GM19455 (cell line): Measurements from ENCODE around the gene TMEM218.

Experiments
- ATAC-seq: cut with Tn5 transposase; IDR thresholded peaks from one replicate; pipeline ENCODE4 v1.9.1; 2021; ENCODE audit not compliant: unreplicated experiment

The TMEM218 gene

GRCh38 chr11:125078016-125078415 is 33.4 kb downstream of the TMEM218 start:
- ATAC-seq, result no peak

GRCh38 chr11:125076378-125076945 is 35.0 kb downstream of the TMEM218 start:
- no peak for ATAC-seq

GRCh38 chr11:125075900-125076317 is 35.5 kb downstream of the TMEM218 start:
- no peak for ATAC-seq

GRCh38 chr11:125075242-125075625 is 36.2 kb downstream of the TMEM218 start:
- no peak for ATAC-seq

- ATAC-seq, result no peak
Measured at GRCh38 chr11:125074511-125075241, 36.8 kb downstream of the TMEM218 start.

GRCh38 chr11:125073616-125074483 is 37.6 kb downstream of the TMEM218 start:
- ATAC-seq, result no peak

GRCh38 chr11:125072961-125073590 is 38.4 kb downstream of the TMEM218 start:
- no peak for ATAC-seq

GRCh38 chr11:125072218-125072960 is 39.0 kb downstream of the TMEM218 start:
- ATAC-seq, result peak; percentile 86

GRCh38 chr11:125071846-125072217 is 39.6 kb downstream of the TMEM218 start:
- ATAC-seq, result no peak

GRCh38 chr11:125071435-125071834 is 40.0 kb downstream of the TMEM218 start:
- ATAC-seq, result no peak

- ATAC-seq, result peak; percentile 60
Measured at GRCh38 chr11:125070699-125071254, 40.6 kb downstream of the TMEM218 start.

GRCh38 chr11:125069796-125070195 is 41.6 kb downstream of the TMEM218 start:
- no peak for ATAC-seq

GRCh38 chr11:125069008-125069407 is 42.4 kb downstream of the TMEM218 start:
- no peak for ATAC-seq

- ATAC-seq, result no peak
Measured at GRCh38 chr11:125068368-125068767, 43.1 kb downstream of the TMEM218 start.

- no peak for ATAC-seq
Measured at GRCh38 chr11:125064070-125064469, 47.4 kb downstream of the TMEM218 start.

GRCh38 chr11:125063429-125064043 is 47.9 kb downstream of the TMEM218 start:
- peak; percentile 39 for ATAC-seq

- peak; percentile 91 for ATAC-seq
Measured at GRCh38 chr11:125062931-125063428, 48.4 kb downstream of the TMEM218 start, which contains the start of gene SLC37A2. Gene SLC37A2, plus strand, starts transcription at chr11:125063305. Its CDS starts 63 bp downstream, at chr11:125063368.

- ATAC-seq, result no peak
Measured at GRCh38 chr11:125062218-125062930, 49.1 kb downstream of the TMEM218 start.

GRCh38 chr11:125061281-125061680 is 50.1 kb downstream of the TMEM218 start:
- ATAC-seq, result no peak
